HG03469 (cell line): ENCODE data around the gene PRKCI.
"Not testable (repeated sequence)": the region's sequence is repeated elsewhere in the genome, so short reads cannot be mapped to it uniquely, and the experiment has no call there.

ENCODE experiments used
- ATAC-seq: cut with Tn5 transposase; IDR thresholded peaks from one replicate; pipeline ENCODE4 v1.9.1; 2021; ENCODE audit warnings: mild to moderate bottlenecking, moderate library complexity, moderate number of reproducible peaks; ENCODE audit not compliant: unreplicated experiment

Gene PRKCI

DNA sequence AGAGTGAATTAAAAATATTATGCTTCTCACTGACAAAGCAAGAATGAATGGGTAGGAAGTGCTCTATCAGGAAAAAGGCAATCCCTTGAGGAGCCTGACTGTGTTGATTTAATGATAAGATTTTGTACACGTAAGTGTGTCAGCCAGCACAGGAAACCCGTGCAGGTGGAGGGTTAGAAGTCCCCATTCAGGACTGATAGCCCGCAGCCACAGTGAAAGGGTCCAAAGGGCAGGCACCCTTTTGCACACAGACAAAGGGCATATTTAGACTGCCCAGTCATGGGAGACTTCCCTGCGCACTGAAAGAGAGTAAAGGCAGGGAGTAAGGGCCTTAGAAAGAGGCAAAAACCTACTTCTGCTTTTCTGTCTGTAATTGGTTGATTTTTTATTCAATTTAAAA is 108.9 kb downstream of the PRKCI start:
- no peak for ATAC-seq

DNA sequence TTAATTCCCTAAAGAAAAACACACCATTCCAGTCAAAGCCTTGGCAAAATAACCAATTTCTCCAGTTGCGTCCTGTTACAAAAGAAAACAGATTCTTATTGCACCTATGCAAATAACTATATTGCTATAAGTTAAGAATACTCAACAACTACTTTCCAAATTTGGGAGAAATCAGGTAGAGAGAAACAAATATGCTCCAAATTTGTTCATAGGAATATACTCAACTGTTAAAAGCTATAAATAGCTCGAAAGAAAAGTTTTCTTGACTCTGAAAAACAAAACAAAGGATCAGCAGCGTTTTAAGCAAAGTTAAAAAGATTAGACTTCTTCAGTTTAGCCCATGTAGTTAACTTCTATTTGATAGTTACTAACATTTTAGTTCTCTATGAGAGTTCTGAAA is 115.2 kb downstream of the PRKCI start:
- ATAC-seq, result no peak

DNA sequence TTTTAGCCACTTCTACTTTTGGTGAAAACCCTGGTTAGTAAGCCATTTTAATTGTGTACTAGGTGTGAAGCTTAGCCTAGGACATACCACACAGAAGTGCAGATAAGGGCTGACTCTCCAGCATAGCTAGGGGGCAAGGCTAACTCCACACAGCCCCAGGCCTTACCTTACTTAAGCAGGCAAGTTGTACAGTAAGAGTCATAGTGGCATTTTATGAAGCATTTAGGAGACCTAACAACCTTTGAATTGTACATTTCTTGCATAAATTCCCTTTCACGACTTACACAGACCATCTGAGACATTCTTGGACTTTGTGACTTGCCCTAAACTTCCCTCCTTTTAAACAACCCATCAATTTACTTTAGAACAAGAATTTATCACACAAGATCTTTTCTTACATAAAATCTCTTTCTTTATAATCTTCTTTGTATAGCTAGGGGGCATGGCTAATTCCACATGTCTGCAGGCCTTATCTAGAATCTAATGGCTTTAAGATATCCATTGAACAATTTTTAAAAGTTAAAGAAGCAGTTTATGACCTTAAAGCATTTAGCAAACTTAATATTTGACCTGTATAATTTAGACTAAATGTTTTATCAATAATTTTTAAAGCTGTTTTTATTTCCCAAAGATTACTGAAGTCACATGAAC is 116.6 kb downstream of the PRKCI start:
- ATAC-seq, result no peak

DNA sequence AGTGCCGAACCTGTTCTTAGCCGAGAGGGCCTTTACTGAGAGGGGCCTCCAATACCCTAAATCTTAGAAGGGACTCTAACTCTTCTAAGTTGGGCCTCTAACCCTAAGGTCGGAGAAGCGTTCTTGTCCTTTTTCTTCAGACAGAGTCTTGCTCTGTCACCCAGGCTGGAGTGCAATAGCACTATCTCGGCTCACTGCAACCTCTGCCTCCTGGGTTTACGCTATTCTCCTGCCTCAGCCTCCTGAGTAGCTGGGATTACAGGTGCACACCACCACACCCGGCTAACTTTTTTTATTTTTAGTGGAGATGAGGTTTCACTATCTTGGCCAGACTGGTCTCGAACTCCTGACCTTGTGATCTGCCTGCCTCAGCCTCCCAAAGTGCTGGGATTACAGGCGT is 120.0 kb downstream of the PRKCI start:
- ATAC-seq, result not testable (repeated sequence)

DNA sequence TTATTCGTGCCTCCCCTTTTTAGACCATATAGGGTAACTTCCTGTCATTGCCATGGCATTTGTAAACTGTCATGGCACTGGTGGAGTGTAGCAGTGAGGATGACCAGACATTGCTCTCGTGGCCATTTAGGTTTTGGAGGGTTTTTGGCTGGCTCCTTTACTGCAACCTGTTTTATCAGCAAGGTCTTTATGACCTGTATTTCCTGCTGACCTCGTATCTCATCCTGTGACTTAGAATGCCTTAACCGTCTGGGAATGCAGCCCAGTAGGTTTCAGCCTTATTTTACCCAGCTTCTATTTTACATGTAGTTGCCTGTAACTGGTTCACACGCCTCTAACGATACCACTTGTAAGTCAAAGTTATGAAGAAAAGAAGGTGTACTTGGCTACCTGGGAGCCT is 121.6 kb downstream of the PRKCI start:
- ATAC-seq, result not testable (repeated sequence)

DNA sequence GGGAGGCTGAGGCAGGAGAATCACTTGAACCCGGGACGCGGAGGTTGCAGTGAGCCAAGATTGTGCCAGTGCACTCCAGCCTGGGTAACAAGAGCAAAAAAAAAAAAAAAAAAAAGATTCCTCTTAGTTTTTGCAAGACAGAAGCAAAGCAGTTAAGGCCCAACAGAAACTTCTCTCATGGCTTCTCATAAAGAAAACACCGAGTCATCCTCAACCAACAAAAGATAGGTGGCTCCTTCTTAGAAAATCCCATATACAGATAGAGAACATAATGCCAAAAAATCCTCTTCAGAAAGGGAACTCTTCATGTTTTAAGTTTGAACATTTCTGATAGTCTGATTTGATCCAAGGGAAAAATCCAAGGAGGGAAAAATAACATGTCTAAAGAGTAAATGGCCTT is 122.7 kb downstream of the PRKCI start:
- no peak for ATAC-seq

DNA sequence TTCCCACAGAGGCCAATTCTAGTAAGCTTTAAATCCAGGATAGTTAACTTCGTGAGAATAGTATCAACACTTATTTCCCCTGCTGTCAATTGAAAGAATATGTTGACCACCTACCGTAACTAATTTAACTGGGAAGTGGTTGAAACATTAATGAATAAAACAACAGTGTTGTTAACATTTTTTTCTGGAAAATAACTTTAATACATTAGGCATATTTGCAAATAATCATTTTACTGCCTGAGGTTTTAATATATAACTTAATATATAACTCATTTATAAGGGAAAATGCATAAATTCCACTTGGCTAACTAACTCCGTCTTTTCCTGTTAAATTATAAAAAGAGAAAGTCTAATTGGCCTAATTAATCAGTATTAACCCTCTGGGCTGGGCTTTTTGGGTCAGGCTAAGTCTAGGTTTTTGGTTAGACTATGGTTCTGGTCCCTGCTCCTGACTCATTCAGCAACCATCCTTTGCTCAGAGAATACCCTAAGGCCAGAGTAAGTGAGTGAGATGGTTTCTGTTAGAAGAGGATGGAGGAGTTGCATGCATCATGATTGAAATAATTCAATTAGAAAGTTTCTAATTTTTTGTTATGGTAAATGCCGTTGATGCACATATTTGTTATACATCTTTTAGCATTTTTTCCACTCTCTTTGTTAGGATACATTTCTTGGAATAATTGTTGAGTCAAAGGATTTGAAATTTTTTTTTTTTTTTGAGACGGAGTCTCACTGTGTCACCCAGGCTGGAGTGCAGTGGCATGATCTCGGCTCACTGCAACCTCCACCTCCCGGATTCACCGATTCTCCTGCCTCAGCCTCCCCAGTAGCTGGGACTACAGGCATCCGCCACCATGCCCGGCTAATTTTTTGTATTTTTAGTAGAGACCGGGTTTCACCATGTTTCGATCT is 124.5 kb downstream of the PRKCI start:
- peak; percentile 51 for ATAC-seq

DNA sequence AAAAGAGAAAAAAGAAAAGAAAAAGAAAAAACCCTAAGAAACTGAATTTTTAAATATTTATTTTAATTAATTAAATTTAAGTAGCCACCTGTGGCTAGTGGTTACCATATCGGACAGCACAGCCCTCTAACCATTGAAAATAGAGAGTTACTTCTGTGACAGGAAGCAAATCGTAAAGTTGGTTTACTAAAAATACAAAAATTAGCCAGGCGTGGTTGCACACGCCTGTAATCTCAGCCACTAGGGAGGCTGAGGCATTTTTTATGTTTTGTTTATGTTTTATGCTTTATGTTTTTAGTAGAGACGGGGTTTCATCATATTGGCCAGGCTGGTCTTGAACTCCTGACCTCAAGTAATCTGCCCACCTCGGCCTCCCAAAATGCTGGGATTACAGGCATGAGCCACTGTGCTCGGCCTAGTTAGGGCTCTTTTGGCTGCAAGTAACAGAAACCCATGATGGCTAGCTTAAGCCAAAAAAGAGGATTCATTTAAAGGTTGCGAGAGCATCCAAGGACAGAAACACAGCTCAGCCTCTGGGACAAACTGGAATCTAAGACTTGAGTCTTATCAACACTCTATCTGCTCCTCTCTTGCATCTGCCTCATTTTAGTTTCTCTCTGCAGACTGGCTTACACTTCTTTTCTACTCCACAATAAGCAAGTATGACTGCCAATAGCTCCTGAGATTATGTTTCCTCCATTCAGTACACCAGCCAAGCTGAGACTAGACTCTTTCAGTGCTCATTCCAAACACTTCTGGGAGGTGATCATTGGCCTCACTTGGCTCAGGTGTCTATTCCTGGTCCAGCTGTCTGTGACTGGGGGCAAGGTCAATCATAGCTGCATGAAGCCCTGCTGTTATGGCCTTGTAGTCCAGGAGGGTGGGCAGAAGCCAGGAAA is 128.5 kb downstream of the PRKCI start:
- no peak for ATAC-seq

DNA sequence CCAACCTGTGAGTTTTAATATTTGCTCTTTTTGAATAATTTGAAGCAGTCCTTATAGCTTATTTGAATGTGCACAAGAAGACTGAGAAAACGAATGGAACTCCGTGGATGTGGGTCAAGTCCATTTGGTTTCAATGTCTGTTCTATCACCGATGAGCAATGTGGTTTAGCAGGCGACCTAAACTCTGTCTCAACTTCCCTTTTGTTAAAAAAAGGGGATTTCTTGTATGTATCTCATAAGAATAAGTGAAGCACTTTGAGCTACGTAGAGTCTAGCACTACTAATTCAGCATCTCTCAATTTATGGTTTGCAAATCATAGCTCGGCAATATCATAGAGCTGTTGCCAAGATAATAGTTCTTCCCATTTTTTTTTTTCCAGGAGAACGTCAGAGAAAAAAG is 130.7 kb downstream of the PRKCI start:
- ATAC-seq, result peak; percentile 21

DNA sequence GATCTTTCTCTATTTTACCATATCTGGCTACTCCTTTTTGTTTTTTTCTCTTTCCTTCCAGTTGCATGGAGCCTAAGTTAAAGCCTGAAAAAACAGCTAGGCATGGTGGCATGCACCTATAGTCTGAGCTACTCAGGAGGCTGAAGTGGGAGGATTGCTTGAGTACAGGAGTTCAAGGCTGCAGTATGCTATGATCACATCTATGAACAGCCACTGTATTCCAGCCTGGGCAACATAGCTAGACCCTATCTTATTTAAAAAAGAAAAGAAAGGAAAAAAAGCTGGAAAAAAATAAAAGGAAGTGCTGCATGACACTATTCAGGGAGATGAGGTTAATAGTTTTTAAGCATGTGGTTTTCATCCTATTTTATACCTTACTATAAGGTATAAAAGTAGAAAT is 131.3 kb downstream of the PRKCI start:
- no peak for ATAC-seq

DNA sequence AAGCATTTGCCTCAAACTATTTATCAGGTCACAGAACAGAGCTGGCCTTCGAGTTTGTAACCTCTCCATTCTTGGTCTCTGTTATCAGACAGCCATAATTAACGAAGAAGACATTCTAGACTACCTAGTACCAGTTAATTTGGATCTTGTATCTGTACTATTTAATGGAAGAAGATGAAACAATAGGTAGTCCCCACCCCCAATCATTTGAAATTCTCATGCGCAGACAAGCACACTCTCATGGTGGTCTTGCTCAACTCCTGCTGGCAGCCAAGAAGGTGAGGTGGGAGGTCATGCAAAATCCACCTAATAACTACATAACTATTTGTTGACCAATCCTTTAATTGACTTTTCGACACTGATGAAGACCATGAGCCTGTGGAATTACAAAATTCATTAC is 132.5 kb downstream of the PRKCI start:
- no peak for ATAC-seq
